HG03175 (cell line): Measurements from ENCODE around the gene INKA1.
"Not testable (repeated sequence)": the region's sequence is repeated elsewhere in the genome, so short reads cannot be mapped to it uniquely, and the experiment has no call there.

Source experiments
- ATAC-seq: cut with Tn5 transposase; IDR thresholded peaks from one replicate; pipeline ENCODE4 v1.9.1; 2021; ENCODE audit warnings: mild to moderate bottlenecking, moderate library complexity; ENCODE audit not compliant: unreplicated experiment

Gene INKA1

DNA sequence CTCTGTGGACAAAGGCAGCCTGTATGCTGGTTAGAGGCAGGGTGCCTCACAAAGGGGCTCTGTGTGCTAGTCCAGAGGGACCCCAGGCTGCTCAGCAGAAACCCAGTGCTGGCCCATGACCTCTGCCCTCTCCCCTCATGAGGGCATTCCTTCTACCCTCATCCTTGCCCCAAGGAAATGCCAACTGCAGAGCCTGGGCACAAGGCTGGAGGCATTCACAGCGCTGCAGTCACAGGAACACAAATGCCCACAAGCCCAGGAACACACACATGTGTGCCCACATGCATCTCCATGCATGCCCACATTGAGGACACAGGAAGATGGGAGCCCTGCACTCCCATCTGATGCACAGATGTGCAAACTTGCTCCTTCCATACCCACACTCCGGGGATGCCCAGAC, 3.8 kb downstream of the INKA1 start:
- ATAC-seq: no peak

GRCh38 chr3:49807431-49808114, 4.5 kb downstream of the INKA1 start:
- ATAC-seq: no peak

- ATAC-seq: no peak
These were observed 9.9 kb downstream of the INKA1 start for GRCh38 chr3:49812916-49813496.

DNA sequence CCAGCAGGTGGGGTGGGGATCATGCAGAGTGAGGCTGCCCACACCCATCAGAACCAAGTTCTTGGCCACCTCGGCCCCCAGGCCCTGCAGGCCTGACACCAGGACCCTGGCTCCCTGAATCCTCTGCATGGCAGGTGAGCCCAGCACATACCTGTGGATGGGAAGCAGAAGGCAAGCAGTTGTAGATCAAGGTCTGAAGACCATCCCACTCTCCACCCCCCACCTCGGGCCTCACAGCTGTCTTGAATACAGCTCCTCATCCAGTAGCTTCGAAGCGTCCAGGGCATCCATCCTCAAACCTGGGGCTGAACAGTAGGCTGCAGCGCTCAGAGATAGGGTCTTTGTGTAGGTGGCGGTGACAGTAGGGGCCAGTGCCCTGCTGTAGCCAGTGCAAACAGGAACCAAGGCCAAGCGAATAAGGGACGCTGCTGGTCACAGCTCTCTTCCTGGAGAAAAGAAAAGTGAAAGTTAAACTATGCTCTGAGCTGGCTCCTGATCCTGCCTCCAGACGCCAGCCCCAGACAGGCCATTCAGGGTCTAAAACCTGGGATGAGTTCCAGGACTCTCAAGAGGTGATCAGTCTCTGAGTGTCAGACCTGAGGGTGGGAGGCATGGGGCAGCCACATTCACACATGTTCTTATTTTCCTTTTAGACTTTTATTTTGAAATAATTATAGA, 10.6 kb downstream of the INKA1 start, which contains the start of gene UBA7:
Gene UBA7 (minus strand): TSS at position 457 of the 678 bp plus-strand sequence. CDS start 166 bp downstream, at position 291.
- peak; percentile 78 for ATAC-seq

DNA sequence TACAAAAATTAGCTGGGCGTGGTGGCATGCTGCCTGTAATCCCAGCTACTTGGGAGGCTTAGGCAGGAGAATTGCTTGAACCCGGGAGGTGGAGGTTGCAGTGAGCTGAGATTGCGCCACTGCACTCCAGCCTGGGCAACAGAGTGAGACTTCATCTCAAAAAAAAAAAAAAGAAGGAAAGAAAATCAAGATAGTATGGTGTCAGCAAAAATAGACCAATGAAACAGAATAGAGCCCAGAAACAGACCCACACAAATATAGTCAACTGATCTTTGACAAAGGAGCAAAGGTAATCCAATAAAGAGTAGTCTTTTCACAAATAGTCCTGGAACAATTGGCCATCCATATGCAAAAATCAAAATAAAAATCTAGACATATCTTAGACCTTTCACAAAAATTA, 20.1 kb downstream of the INKA1 start:
- not testable (repeated sequence) for ATAC-seq

DNA sequence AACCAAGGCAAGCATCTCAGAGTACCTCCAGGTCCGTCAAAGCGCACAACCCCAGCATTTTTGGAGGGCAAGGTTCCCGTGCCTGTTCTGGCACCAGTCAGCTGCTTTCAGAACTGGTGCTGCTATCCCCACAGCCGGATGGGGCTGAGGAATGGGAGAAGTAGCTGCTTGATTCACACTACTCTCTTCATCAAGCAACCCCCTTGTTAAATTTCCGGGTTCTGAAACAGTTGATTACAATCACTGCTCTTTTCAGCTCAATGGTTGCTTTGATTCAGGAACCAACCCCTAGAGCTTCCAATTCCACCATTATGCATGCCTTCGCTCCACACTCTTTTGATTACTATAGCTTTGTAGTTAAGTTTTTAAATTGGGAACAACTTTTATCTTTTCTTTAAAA, 23.0 kb downstream of the INKA1 start:
- no peak for ATAC-seq

- no peak for ATAC-seq
These were observed 28.3 kb downstream of the INKA1 start for GRCh38 chr3:49831341-49831740.

DNA sequence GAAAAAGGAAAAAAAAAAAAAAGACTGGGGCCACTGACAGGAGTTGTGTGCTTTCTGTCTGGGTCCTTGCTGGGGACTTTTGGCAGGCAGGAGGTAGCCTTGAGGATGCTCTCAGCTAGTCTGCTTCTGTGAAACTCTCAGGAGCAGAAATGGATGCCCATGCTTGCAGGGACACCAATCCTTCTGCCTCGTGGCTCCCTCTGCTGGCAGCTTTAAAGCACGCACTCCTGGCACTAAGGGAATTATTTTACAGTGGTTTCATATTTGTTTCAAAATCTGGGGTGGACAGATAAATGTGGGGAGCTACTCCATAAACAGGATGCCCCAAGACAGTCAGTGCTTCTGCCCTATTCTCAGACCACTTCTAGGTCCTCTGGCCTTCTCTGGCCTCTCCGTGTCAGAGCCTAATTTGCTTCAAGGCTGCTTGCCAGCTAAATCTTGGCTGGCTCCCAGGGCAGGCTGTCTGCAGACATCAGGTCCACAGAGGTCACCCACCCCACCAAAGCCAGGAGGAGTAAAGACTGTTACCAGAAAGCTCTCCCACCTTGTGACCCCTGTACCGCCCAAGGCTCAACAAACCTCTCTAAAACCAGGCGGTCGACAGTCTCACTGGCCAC, 36.2 kb downstream of the INKA1 start:
- peak; percentile 56 for ATAC-seq

DNA sequence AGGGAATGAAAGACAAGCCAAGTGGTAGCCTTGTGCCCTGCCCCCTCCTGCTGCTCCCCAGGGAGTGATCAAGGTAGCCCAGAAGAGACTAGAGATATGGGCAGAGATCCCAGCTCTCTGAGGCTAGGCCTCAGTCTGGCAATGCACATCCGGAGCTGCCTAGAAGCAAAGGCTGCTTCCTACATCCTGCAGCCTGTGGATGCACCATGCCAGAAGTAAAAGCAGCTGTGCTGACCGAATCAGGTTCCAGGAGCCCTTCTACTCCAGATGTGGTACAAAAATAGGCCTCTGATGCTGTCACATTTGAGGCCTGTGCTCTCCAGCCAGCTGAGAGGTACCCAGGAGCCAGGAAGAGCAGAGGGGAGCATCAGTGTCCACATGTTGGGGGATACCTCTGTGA, 37.3 kb downstream of the INKA1 start:
- ATAC-seq: no peak

DNA sequence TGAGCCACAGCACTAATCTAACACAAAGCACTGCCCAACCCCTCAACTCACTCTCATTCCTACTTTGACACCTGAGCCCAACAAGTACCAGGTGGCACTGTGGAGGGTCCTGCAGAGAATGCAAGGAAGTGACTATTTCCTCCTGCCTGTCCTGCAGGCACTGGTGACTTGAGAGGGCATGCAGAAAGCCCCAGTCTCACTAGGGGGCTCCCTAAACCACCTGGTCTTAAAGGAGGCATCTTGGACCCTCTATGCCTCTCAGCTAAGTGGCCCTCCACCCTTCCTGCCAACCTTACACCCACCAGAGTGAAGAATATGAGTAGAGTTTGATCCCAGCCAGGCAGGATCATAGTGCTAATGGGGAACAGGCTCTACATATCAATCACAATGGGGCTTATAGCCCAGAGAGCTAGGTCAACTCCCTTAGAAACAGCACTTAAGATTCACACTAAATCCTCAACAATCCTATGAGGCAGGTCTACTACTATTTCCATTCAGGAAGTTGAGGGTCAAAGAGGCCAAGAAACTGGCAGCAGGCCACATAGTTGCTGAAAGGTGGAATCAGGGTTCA, 38.1 kb downstream of the INKA1 start:
- ATAC-seq: no peak

- ATAC-seq: no peak
These were observed 38.7 kb downstream of the INKA1 start for GRCh38 chr3:49841806-49842205.

- no peak for ATAC-seq
These were observed 39.9 kb downstream of the INKA1 start for GRCh38 chr3:49842843-49843517.

- no peak for ATAC-seq
These were observed 41.6 kb downstream of the INKA1 start for GRCh38 chr3:49844464-49845183.

- ATAC-seq: no peak
These were observed 42.6 kb downstream of the INKA1 start for GRCh38 chr3:49845694-49846093.
